Stimulated activated CD4-positive, alpha-beta T cell treated with anti-CD3 and anti-CD28 coated beads, Interleukin-2, amount 100 ng/mL, for 24 hours (primary cell): ENCODE data around the gene WFDC10B.
"Not testable (repeated sequence)": the region's sequence is repeated elsewhere in the genome, so short reads cannot be mapped to it uniquely, and the experiment has no call there.

Experiments
- DNase-seq, 2 donors: peaks; one replicate each; pipeline ENCODE4 v3.0.0-alpha.2; 2020

WFDC10B gene

DNA sequence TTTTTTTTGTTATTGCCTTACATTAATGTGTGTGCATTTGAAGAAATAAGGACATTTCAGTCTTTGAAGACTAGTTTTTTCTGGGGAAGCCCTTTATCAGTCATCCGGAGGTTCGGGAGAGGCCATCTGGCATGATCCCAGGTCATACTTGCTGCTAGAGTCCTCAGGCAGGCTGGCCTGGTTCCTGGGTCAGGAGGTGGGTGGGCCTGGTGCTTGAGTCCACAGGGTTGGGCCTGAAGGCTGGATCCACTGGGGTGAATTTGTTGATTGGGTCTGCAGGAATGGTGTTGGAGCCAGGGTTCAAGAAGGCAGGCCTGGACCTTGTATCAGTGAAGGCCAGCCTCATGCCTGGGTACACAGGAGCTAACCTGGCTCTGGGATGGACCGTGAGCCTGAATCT is 57.9 kb downstream of the WFDC10B start:
- no peak for DNase-seq

DNA sequence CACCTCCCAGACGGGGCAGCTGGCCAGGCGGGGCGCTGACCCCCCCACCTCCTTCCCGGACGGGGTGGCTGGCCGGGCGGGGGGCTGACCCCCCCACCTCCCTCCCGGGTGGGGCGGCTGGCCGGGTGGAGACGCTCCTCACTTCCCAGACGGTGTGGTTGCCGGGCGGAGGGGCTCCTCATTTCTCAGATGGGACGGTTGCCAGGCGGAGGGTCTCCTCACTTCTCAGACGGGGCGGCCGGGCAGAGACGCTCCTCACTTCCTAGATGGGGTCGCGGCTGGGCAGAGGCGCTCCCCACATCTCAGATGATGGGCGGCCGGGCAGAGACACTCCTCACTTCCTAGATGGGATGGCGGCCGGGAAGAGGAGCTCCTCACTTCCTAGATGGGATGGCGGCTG is 59.0 kb downstream of the WFDC10B start:
- DNase-seq, result not testable (repeated sequence)

DNA sequence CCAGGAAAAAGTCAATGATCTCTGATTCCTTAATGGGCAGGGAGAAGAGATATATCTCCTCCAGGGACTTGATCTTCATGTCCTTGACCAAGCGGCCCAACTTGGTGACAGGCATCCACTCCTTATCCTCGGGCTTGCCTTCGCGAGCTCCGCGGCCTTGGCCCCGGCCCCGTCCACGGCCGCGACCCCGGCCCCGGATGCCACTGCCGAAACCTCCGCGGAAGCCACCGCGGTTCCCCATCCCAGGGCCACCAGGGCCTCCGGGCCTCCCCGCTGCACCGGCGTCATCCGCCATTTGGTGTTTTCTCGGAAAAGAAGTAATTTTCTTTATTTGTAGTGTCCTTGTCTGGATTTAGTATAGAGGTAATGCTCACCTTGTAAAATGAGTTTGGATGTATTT is 63.7 kb downstream of the WFDC10B start:
- DNase-seq, result not testable (repeated sequence)

DNA sequence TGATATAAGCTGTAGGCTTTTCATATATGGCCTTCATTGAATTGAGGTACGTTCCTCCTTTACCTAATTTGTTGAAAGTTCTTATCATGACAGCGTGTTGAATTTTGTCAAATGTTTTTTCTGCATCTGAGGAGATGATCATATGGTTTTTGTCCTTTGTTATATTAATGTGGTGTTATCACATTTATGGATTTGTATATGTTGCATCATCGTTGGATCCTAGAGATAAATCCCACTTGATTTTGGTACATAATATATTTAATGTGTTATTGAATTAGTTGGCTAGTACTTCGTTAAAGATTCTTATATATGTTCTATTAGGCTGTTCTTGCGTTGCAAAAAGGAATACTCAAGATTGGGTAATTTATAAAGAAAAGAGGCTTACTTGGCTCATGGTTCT is 65.1 kb downstream of the WFDC10B start:
- DNase-seq, result no peak

DNA sequence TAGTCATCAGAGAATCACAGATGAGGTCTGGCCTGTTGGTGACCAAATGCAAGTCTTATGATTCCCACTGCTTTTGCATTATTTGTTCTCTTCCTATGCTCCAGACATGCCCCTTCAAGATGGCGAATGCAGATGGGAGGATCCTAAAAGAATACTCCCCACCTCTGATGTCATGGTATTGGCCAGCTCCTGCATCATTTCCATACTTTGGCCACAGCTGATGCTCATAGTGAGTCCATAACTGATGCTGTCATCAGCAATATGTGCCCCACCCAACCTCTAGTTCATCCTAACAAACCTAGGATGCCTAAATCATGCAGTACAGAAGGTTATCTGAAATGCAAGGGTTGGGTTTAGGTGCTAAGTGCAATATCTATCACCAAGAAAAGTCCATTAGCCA is 68.3 kb downstream of the WFDC10B start:
- no peak for DNase-seq
